ENCODE results near the gene JAG1. TPM values are rescaled to one million over a fixed set of nuclear protein-coding genes. Genes with fewer than 3 reads are reported as not detected.

The JAG1 gene
- total RNA-seq, 4 donors from 2014 or later: 93.1 to 133 (median 112) TPM

DNA sequence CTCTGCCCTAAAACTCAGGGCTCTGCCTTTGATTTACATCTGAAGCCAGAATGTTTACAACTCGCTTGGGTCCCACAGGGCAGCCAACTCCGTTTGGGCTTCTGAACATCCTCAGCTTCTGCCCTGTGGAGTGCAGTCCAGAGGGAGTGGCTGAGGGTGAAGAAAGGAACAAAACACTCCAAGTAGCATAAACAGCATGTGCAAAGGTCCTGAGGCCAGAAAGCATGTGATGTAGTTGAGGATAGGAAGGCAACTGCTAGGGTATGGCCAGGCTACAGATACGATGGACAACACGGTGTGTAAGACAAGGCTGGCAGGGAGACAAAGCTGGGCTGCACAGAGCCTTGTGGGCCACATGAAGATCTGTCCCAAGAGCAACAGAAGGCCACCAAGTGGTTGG is 12.5 kb downstream of the JAG1 start:
- Histone ChIP-seq H3K4me1 (peaks cover 0 to 74% (median 11%) of the 10 kb centered on the region in 4 donors), H3K36me3 (peaks cover 0 to 45% (median 2%) of the 10 kb centered on the region in 3 donors), H3K27ac (peak overlapping the region in 2 of 4 donors; percentile 12 to 66), H3K9me3 (no peaks in the 10 kb centered on the region), H3K4me3 (no peak overlapping the region), H3K27me3 (no peaks in the 10 kb centered on the region)
- TF ChIP-seq POLR2A (IDR thresholded peaks at IDR 0.05) (no peak), EP300 (IDR thresholded peaks at IDR 0.05) (no peak)
- TF ChIP-seq, protein P1, sequence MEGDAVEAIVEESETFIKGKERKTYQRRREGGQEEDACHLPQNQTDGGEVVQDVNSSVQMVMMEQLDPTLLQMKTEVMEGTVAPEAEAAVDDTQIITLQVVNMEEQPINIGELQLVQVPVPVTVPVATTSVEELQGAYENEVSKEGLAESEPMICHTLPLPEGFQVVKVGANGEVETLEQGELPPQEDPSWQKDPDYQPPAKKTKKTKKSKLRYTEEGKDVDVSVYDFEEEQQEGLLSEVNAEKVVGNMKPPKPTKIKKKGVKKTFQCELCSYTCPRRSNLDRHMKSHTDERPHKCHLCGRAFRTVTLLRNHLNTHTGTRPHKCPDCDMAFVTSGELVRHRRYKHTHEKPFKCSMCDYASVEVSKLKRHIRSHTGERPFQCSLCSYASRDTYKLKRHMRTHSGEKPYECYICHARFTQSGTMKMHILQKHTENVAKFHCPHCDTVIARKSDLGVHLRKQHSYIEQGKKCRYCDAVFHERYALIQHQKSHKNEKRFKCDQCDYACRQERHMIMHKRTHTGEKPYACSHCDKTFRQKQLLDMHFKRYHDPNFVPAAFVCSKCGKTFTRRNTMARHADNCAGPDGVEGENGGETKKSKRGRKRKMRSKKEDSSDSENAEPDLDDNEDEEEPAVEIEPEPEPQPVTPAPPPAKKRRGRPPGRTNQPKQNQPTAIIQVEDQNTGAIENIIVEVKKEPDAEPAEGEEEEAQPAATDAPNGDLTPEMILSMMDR (IDR thresholded peaks at IDR 0.05): no peak
- 66 to 72% methylated on average over 4 of the region's 4 CpGs for WGBS, 2 donors
- no peak for DNase-seq (ENCODE audit: low spot score in 2 of 2)

DNA sequence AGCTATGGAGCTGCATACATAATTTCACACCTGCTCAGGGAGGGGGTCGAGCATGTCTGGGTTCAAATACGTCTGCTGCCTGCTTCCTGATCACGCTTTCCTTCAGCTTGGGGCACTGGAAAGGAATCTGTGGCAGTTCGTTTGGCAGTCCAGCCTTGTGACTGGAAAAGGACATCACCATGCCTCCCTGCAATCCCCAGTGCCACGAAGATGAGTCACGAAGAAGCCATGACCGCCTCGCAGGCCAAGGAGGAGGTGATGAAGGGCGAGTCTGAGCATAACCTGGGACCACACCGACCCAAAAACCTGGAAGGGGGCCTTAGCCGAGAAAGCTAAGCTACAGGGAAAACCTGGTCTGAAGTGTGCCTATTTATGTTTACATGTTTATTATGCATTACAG is 13.1 kb downstream of the JAG1 start:
- DNase-seq (ENCODE audit: low spot score in 2 of 2): no peak
- no peak for TF ChIP-seq EP300 (IDR thresholded peaks at IDR 0.05)
- TF ChIP-seq, protein P1 (IDR thresholded peaks at IDR 0.05): no peak
- no peak for TF ChIP-seq POLR2A (IDR thresholded peaks at IDR 0.05)
- Histone ChIP-seq H3K27ac (peak overlapping the region in 2 of 4 donors; percentile 12 to 66), H3K9me3 (no peaks in the 10 kb centered on the region), H3K27me3 (no peaks in the 10 kb centered on the region), H3K4me3 (no peak overlapping the region), H3K36me3 (peaks cover 0 to 51% (median 5%) of the 10 kb centered on the region in 3 donors), H3K4me1 (peaks cover 0 to 74% (median 6%) of the 10 kb centered on the region in 4 donors)
- 57 to 61% methylated on average over 10 to 11 of the region's 11 CpGs for WGBS, 2 donors

DNA sequence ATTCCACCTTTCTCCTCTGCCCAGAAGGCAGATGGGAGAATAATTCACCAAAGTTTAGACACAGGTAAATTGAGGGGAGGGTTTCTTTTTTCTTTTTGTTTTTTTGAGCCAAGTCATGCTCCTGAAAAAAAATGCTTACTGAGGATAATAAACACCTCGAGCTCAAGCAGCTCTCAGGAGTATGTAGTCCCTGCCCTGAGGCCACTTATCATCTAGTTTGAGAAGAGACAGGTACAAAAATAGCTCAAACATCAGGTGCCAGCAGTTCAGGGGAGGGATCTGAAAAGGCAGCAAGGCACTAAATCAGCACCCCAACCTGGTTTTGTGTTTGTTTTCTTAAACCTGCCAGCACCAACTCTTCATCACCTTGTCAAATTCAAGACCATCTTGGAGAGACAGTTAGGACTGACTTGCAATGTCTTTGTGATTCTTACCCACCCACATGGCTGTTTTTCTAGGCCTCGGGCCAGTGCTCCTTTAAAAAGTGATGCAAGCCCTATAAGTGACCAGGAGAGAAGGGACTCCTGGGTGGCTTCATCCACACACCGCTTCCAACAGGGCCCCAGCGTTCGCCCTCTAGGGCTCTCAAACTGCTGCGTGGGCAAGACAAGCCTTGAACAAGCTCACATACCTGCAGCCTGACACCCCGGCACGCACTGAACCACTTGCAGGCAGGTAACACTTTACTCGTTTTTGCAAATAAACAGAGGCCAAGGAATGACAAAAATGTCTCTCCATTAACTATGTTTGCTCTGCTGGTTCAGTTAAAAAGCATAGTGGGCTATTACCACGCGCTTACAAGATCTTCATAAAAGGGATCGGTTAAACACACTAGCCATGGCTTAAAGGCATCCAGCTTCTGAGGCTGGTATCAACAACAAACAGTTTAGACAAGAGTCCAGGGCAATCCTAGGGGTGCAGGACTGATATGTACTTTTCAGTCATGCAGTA is 13.9 kb downstream of the JAG1 start:
- DNase-seq (ENCODE audit: low spot score in 2 of 2): no peak
- H3K27ac ChIP-seq: peak overlapping the region in 2 of 4 donors; percentile 29 to 66
- H3K27me3 ChIP-seq: no peaks in the 10 kb centered on the region
- no peaks in the 10 kb centered on the region for H3K9me3 ChIP-seq
- WGBS, 2 donors: 68 to 80% methylated on average over 12 of the region's 12 CpGs
- peaks cover 0 to 54% (median 5%) of the 10 kb centered on the region in 3 donors for H3K36me3 ChIP-seq
- no peak for TF ChIP-seq EP300 (IDR thresholded peaks at IDR 0.05)
- TF ChIP-seq, protein P1 (IDR thresholded peaks at IDR 0.05): no peak
- TF ChIP-seq POLR2A (IDR thresholded peaks at IDR 0.05): no peak
- H3K4me3 ChIP-seq: no peak overlapping the region
- H3K4me1 ChIP-seq: peaks cover 0 to 73% (median 6%) of the 10 kb centered on the region in 4 donors

DNA sequence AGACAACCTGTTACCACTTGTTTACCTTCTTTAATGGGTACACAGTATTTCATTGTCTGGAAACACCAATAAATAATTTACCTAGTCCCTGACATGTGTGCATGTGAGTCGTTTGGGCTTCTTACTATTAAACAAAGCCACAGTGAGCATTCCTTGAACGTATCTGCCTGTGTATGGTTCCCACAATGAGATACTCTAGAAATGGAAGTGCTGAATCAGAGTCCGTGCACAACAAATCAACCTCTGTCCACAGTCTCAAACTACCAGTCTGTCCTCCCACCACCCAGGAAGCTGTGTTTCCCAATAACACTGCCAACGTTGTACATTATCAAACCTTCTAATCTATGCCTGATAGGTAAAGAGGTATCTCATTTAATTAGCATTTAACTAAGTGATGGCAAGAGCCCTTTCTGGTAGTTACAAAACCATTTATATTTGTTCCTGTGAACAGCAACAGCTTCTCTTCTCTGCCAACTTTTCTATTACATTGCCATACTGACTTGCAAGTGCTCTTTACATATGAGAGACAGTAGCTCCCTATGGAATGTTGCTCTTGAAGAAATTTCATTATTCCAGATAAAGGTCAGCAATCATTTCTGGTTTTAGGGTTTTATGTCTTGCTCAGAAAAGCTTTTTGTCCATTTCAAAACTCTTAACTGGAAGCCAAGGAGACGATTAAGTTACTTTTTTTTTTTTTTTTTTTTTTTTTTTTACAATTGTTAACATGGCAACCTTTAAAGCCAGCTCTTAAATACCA is 14.7 kb downstream of the JAG1 start:
- Histone ChIP-seq H3K4me3 (no peak overlapping the region), H3K27ac (peak overlapping the region in 2 of 4 donors; percentile 29 to 66), H3K9me3 (no peaks in the 10 kb centered on the region), H3K36me3 (peaks cover 0 to 54% (median 5%) of the 10 kb centered on the region in 3 donors), H3K27me3 (no peaks in the 10 kb centered on the region), H3K4me1 (peaks cover 0 to 75% (median 13%) of the 10 kb centered on the region in 4 donors)
- DNase-seq (ENCODE audit: low spot score in 2 of 2): no peak
- 33 to 41% methylated on average over 5 of the region's 5 CpGs for WGBS, 2 donors
- TF ChIP-seq EP300 (IDR thresholded peaks at IDR 0.05) (no peak), POLR2A (IDR thresholded peaks at IDR 0.05) (no peak)
- TF ChIP-seq, protein P1 (IDR thresholded peaks at IDR 0.05): no peak
